ENCODE results near the gene ST3GAL3.
A peak's percentile ranks its signal among the peaks of the same experiment; 100 is the strongest.

ST3GAL3 gene

GRCh38 chr1:43703836-43704235 is 3.5 kb upstream of the ST3GAL3 start:
- intact Hi-C loops (cut with DNase I; ENCODE audit: low total_unique reads), result no loop called here
- no peak for DNase-seq
- H3K36me3 ChIP-seq, result peaks cover 53 to 62% (median 57%) of the 10 kb centered on the region in 3 donors
- no peaks in the 10 kb centered on the region for H3K27me3 ChIP-seq
- peaks cover 0 to 18% (median 13%) of the 10 kb centered on the region in 4 donors for H3K4me1 ChIP-seq
- H3K4me3 ChIP-seq, result no peak overlapping the region
- TF ChIP-seq CTCF (IDR thresholded peaks at IDR 0.05), result no peak
- no peak overlapping the region for H3K27ac ChIP-seq
- no peaks in the 10 kb centered on the region for H3K9me3 ChIP-seq

GRCh38 chr1:43704838-43705237 is 2.5 kb upstream of the ST3GAL3 start:
- Histone ChIP-seq H3K4me3 (no peak overlapping the region), H3K27ac (no peak overlapping the region), H3K27me3 (no peaks in the 10 kb centered on the region), H3K4me1 (peaks cover 0 to 19% (median 13%) of the 10 kb centered on the region in 4 donors), H3K36me3 (peaks cover 44 to 58% (median 52%) of the 10 kb centered on the region in 3 donors), H3K9me3 (no peaks in the 10 kb centered on the region)
- DNase-seq, result no peak
- intact Hi-C loops (cut with DNase I; ENCODE audit: low total_unique reads), result loop anchor here (5.0 kb wide), 1 partner anchor 178 kb away; no protein-coding TSS in a partner anchor
- no peak for TF ChIP-seq CTCF (IDR thresholded peaks at IDR 0.05)

- TF ChIP-seq CTCF (IDR thresholded peaks at IDR 0.05), result no peak
- no peak overlapping the region for H3K4me3 ChIP-seq
- peaks cover 0 to 19% (median 13%) of the 10 kb centered on the region in 4 donors for H3K4me1 ChIP-seq
- peaks cover 39 to 56% (median 48%) of the 10 kb centered on the region in 3 donors for H3K36me3 ChIP-seq
- no peak overlapping the region for H3K27ac ChIP-seq
- no peaks in the 10 kb centered on the region for H3K9me3 ChIP-seq
- DNase-seq, result no peak
- intact Hi-C loops (cut with DNase I; ENCODE audit: low total_unique reads), result loop anchor here (5.0 kb wide), 1 partner anchor 178 kb away; no protein-coding TSS in a partner anchor
- H3K27me3 ChIP-seq, result no peaks in the 10 kb centered on the region
Measured at GRCh38 chr1:43705334-43705733, 2.0 kb upstream of the ST3GAL3 start.

GRCh38 chr1:43705982-43706597 is 1.2 kb upstream of the ST3GAL3 start:
- DNase-seq, result no peak
- H3K4me3 ChIP-seq, result no peak overlapping the region
- intact Hi-C loops (cut with DNase I; ENCODE audit: low total_unique reads), result loop anchor here (5.0 kb wide), 1 partner anchor 179 kb away; no protein-coding TSS in a partner anchor
- no peak for TF ChIP-seq CTCF (IDR thresholded peaks at IDR 0.05)
- no peaks in the 10 kb centered on the region for H3K27me3 ChIP-seq
- H3K9me3 ChIP-seq, result no peaks in the 10 kb centered on the region
- peaks cover 35 to 48% (median 40%) of the 10 kb centered on the region in 3 donors for H3K36me3 ChIP-seq
- H3K4me1 ChIP-seq, result peaks cover 0 to 19% (median 13%) of the 10 kb centered on the region in 4 donors
- no peak overlapping the region for H3K27ac ChIP-seq

- peak overlapping the region; percentile 79 to 81 for H3K27ac ChIP-seq
- TF ChIP-seq CTCF (IDR thresholded peaks at IDR 0.05), result no peak
Measured at GRCh38 chr1:43706598-43707189, 642 bp upstream of the ST3GAL3 start.

More at GRCh38 chr1:43706598-43707189, 642 bp upstream of the ST3GAL3 start:
- no peaks in the 10 kb centered on the region for H3K27me3 ChIP-seq
- H3K36me3 ChIP-seq, result peaks cover 30 to 42% (median 34%) of the 10 kb centered on the region in 3 donors
- intact Hi-C loops (cut with DNase I; ENCODE audit: low total_unique reads), result loop anchor here (5.0 kb wide), 1 partner anchor 179 kb away; no protein-coding TSS in a partner anchor
- H3K9me3 ChIP-seq, result no peaks in the 10 kb centered on the region
- no peak for DNase-seq
- H3K4me3 ChIP-seq, result peak overlapping the region; percentile 87 to 89
- H3K4me1 ChIP-seq, result peaks cover 0 to 20% (median 14%) of the 10 kb centered on the region in 4 donors

Data from tibial artery (tissue), 4 donors.